ENCODE measurements around the gene ENKUR.

The ENKUR gene

GRCh38 chr10:24998044-24998443 is 17.9 kb downstream of the ENKUR start:
- no peak for ATAC-seq
- TF ChIP-seq POU6F1 (CRISPR knock-in tag; IDR thresholded peaks at IDR 0.05; ENCODE audit: borderline replicate concordance, low read depth) (no peak), ZFP3 (CRISPR knock-in tag; IDR thresholded peaks at IDR 0.05) (no peak)

GRCh38 chr10:24995072-24995471 is 20.9 kb downstream of the ENKUR start:
- peak; percentile 73 for TF ChIP-seq ISL1 (CRISPR knock-in tag; IDR thresholded peaks at IDR 0.05)
- no peak for TF ChIP-seq ZNF565 (CRISPR knock-in tag; conservative IDR thresholded peaks at IDR 0.05; ENCODE audit: low read depth)
- ATAC-seq: no peak

GRCh38 chr10:24993237-24993958 is 22.6 kb downstream of the ENKUR start:
- no peak for TF ChIP-seq SNAI2 (CRISPR knock-in tag; IDR thresholded peaks at IDR 0.05)
- ATAC-seq: no peak

GRCh38 chr10:24992512-24993133 is 23.3 kb downstream of the ENKUR start:
- ATAC-seq: no peak

GRCh38 chr10:24991298-24991697 is 24.7 kb downstream of the ENKUR start:
- no peak for ATAC-seq
- TF ChIP-seq ZFP3 (CRISPR knock-in tag; IDR thresholded peaks at IDR 0.05) (no peak), BACH2 (CRISPR knock-in tag; IDR thresholded peaks at IDR 0.05; ENCODE audit: borderline replicate concordance) (no peak), TSHZ2 (CRISPR knock-in tag; IDR thresholded peaks at IDR 0.05) (no peak), ZNF565 (CRISPR knock-in tag; conservative IDR thresholded peaks at IDR 0.05; ENCODE audit: low read depth) (no peak), ESRRG (CRISPR knock-in tag; IDR thresholded peaks at IDR 0.05) (no peak), TCF4 (CRISPR knock-in tag; IDR thresholded peaks at IDR 0.05; ENCODE audit: borderline replicate concordance) (no peak), OSR1 (CRISPR knock-in tag; IDR thresholded peaks at IDR 0.05) (no peak)

More at GRCh38 chr10:24992512-24993133, 23.3 kb downstream of the ENKUR start:
- no peak for TF ChIP-seq ZNF8 (CRISPR knock-in tag; IDR thresholded peaks at IDR 0.05)
- TF ChIP-seq ZC3H10 (CRISPR knock-in tag; IDR thresholded peaks at IDR 0.05): no peak
- TF ChIP-seq CREB5 (CRISPR knock-in tag; IDR thresholded peaks at IDR 0.05; ENCODE audit: low read depth): no peak
- TF ChIP-seq ISL1 (CRISPR knock-in tag; IDR thresholded peaks at IDR 0.05): no peak
- TF ChIP-seq CSRNP3 (CRISPR knock-in tag; IDR thresholded peaks at IDR 0.05): no peak
- TF ChIP-seq ZNF70 (CRISPR knock-in tag; IDR thresholded peaks at IDR 0.05): no peak

- TF ChIP-seq ZNF8 (CRISPR knock-in tag; IDR thresholded peaks at IDR 0.05) (no peak), CSDC2 (CRISPR knock-in tag; IDR thresholded peaks at IDR 0.05) (no peak), RARB (CRISPR knock-in tag; IDR thresholded peaks at IDR 0.05) (no peak), SNAI2 (CRISPR knock-in tag; IDR thresholded peaks at IDR 0.05) (no peak), ZFP3 (CRISPR knock-in tag; IDR thresholded peaks at IDR 0.05) (no peak), ZC3H10 (CRISPR knock-in tag; IDR thresholded peaks at IDR 0.05) (no peak), PATZ1 (CRISPR knock-in tag; IDR thresholded peaks at IDR 0.05; ENCODE audit: borderline replicate concordance) (no peak), PPARA (CRISPR knock-in tag; IDR thresholded peaks at IDR 0.05; ENCODE audit: borderline replicate concordance) (no peak), OSR1 (CRISPR knock-in tag; IDR thresholded peaks at IDR 0.05) (no peak)
- no peak for ATAC-seq
Measured at GRCh38 chr10:24989867-24990266, 26.1 kb downstream of the ENKUR start.

All from SK-N-SH treated with all-trans-retinoic acid at 6 μM for 48 hours (cell line).